K562 (cell line): Measurements from ENCODE around the gene TPSG1. TPM values are rescaled to one million over a fixed set of nuclear protein-coding genes. Genes with fewer than 3 reads are reported as not detected.

Source experiments
- ADNP ChIP-seq: fragments of 200-800 bp; sonication (Bioruptor generic); IDR thresholded peaks from 2 replicates; pipeline ENCODE4 v1.6.1; 2016; ENCODE audit warnings: missing genetic modification characterization, missing compliant biosample characterization
- BACH1 ChIP-seq: fragments of 200-800 bp; sonication (Bioruptor generic); IDR thresholded peaks from 2 replicates; pipeline ENCODE4 v1.6.1; 2016; ENCODE audit warnings: missing genetic modification characterization, missing compliant biosample characterization
- CBFA2T2 ChIP-seq: fragments of 450-650 bp; conservative IDR thresholded peaks from 2 replicates; pipeline ENCODE4 v1.6.1; 2017; ENCODE audit warnings: mild to moderate bottlenecking
- FOXP1 ChIP-seq: sonication (generic); formaldehyde crosslinking; IDR thresholded peaks from 2 replicates; pipeline ENCODE4 v1.8.0; 2022; ENCODE audit warnings: mild to moderate bottlenecking, missing genetic modification reagents
- GABPB1 ChIP-seq: sonication (generic); formaldehyde crosslinking; IDR thresholded peaks from 2 replicates; pipeline ENCODE4 v1.8.0; 2022; ENCODE audit warnings: mild to moderate bottlenecking, missing genetic modification reagents
- SAP30 ChIP-seq: fragments of 200-600 bp; sonication (generic); IDR thresholded peaks from 2 replicates; pipeline ENCODE4 v1.6.1; 2012; ENCODE audit warnings: borderline replicate concordance, low read depth, mild to moderate bottlenecking, moderate library complexity, low read length, control low read depth, inconsistent platforms; ENCODE audit not compliant: insufficient read depth, poor library complexity, severe bottlenecking
- ZFPM2 ChIP-seq: fragments of 250-450 bp; sonication (Bioruptor Pico); IDR thresholded peaks from 2 replicates; pipeline ENCODE4 v1.5.1; 2022; ENCODE audit warnings: mild to moderate bottlenecking
- polyA plus RNA-seq, 8 experiments: library from polyadenylated mRNA; depleted of rRNA in 4 of 8; stranded (reverse) in 5 of 8; unstranded in 3 of 8; fragments of >200 nt; fragmentation: Nextera tagmentation in 2 of 8; fragmentation: Illumina TruSeq in 1 of 8; extraction: Ambion mirVana in 2 of 8; extraction: Trizol in 1 of 8; gene quantifications; 2 replicates each; pipeline versions ENCODE4 v1.2.1 to v1.2.3, GENCODE V29; 2011 to 2014; ENCODE audit warnings: inconsistent platforms in 1 of 8, missing spikeins in 1 of 8
- total RNA-seq, 7 experiments: library from RNA; depleted of rRNA in 6 of 7; stranded (reverse); fragments of >200 nt in 6 of 7; fragmentation: Illumina TruSeq in 2 of 7; extraction: Trizol in 2 of 7; gene quantifications; 2 replicates each; pipeline versions ENCODE4 v1.2.1 to v1.2.3, GENCODE V29; 2011 to 2021; ENCODE audit warnings: low replicate concordance in 1 of 7
- TF ChIP-seq, protein P1 (sequence below), 2 experiments: IDR thresholded peaks; 2 replicates each; pipeline ENCODE4 v1.6.1; 2012; ENCODE audit warnings: improper control_type of control experiment in 2 of 2, low read depth in 2 of 2, low read length in 2 of 2, borderline replicate concordance in 1 of 2

The TPSG1 gene
- total and polyA plus RNA-seq, 9 of the 15 experiments (the other 6 are each of a cell fraction or from before 2014, with no cell fraction given), result not detected

- TF ChIP-seq CBFA2T2, result no peak
- TF ChIP-seq ADNP (tag), result no peak
- TF ChIP-seq BACH1 (tag), result no peak
- TF ChIP-seq, protein P1, sequence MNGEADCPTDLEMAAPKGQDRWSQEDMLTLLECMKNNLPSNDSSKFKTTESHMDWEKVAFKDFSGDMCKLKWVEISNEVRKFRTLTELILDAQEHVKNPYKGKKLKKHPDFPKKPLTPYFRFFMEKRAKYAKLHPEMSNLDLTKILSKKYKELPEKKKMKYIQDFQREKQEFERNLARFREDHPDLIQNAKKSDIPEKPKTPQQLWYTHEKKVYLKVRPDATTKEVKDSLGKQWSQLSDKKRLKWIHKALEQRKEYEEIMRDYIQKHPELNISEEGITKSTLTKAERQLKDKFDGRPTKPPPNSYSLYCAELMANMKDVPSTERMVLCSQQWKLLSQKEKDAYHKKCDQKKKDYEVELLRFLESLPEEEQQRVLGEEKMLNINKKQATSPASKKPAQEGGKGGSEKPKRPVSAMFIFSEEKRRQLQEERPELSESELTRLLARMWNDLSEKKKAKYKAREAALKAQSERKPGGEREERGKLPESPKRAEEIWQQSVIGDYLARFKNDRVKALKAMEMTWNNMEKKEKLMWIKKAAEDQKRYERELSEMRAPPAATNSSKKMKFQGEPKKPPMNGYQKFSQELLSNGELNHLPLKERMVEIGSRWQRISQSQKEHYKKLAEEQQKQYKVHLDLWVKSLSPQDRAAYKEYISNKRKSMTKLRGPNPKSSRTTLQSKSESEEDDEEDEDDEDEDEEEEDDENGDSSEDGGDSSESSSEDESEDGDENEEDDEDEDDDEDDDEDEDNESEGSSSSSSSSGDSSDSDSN (IDR thresholded peaks at IDR 0.05; ENCODE audit: borderline replicate concordance in 1 of 2, low read depth in 2 of 2, low read length in 2 of 2), result 0 out of 4 replicates have a peak, but pooled peaks of 1 of the 2 experiments have one; percentile 46
- TF ChIP-seq GABPB1 (CRISPR knock-in tag), result 0 out of 2 replicates have a peak, but pooled peaks have one; percentile 9
- TF ChIP-seq SAP30, result no peak
- 0 out of 2 replicates have a peak, but pooled peaks have one; percentile 44 for TF ChIP-seq FOXP1 (CRISPR knock-in tag)
- TF ChIP-seq ZFPM2 (CRISPR knock-in tag), result no peak
Observed at GRCh38 chr16:1220098-1220728, 4.9 kb downstream of the TPSG1 start (continued).
